Activated CD8-positive, alpha-beta memory T cell treated with anti-CD3 and anti-CD28 coated beads, Interleukin-2, amount 10 ng/mL, durations not matched to agents 7 days and 5 days (primary cell): ENCODE results near the gene STX10. TPM values are rescaled to one million over a fixed set of nuclear protein-coding genes. Genes with fewer than 3 reads are reported as not detected.

ENCODE experiments used
- ATAC-seq: fragments of 150-1000 bp; cut with Tn5 transposase; one replicate; pipeline ENCODE4 v1.10.0; 2021; ENCODE audit warnings: moderate library complexity
- CTCF ChIA-PET: fragments of 350-600 bp; sonication (Branson Sonifier 250); formaldehyde crosslinking; loops from one replicate; lab custom pipeline; 2021; ENCODE audit warnings: antibody characterized with exemption; lab: Charles Lee
- DNase-seq: peaks from one replicate; pipeline ENCODE4 v3.0.0-alpha.2; 2020
- H3K27ac Mint-ChIP-seq: one replicate; pipeline ENCODE4 v1.8.0; 2021; ENCODE audit warnings: mild to moderate bottlenecking, mixed read lengths
- H3K27me3 Mint-ChIP-seq: one replicate; pipeline ENCODE4 v1.8.0; 2021; ENCODE audit warnings: mixed read lengths
- H3K36me3 Mint-ChIP-seq: one replicate; pipeline ENCODE4 v1.8.0; 2021; ENCODE audit warnings: mild to moderate bottlenecking, mixed read lengths
- H3K4me1 Mint-ChIP-seq: one replicate; pipeline ENCODE4 v1.8.0; 2021; ENCODE audit warnings: mixed read lengths
- H3K4me3 Mint-ChIP-seq: one replicate; pipeline ENCODE4 v1.8.0; 2021; ENCODE audit warnings: mild to moderate bottlenecking, moderate library complexity, mixed read lengths
- H3K9me3 Mint-ChIP-seq: one replicate; pipeline ENCODE4 v1.8.0; 2022; ENCODE audit warnings: low read depth, mixed read lengths
- total RNA-seq, 2 experiments: library from RNA; stranded (reverse); gene quantifications; one replicate each; pipeline ENCODE4 v1.2.3, GENCODE V29; 2021

STX10 gene
- total RNA-seq, 2 experiments from 2014 or later = 58.6 to 70.1 TPM

GRCh38 chr19:13097033-13097462 is 53.1 kb downstream of the STX10 start:
- Mint-ChIP-seq H3K4me1 (peaks cover 32% of the 10 kb centered on the region), H3K27ac (peak overlapping the region; percentile 40), H3K36me3 (peaks cover 5% of the 10 kb centered on the region), H3K9me3 (peaks cover 4% of the 10 kb centered on the region), H3K27me3 (peaks cover 51% of the 10 kb centered on the region), H3K4me3 (no peak overlapping the region)
- no peak for DNase-seq
- no peak for ATAC-seq
- CTCF ChIA-PET = interaction anchor here (0.6 to 8.5 kb wide), 3 partner anchors 8 to 117 kb away, joined by 3 to 178 read pairs (median 5); no protein-coding TSS in a partner anchor

- H3K4me1 Mint-ChIP-seq = peaks cover 29% of the 10 kb centered on the region
- H3K9me3 Mint-ChIP-seq = peaks cover 4% of the 10 kb centered on the region
- DNase-seq (no peak), ATAC-seq (no peak)
- H3K27me3 Mint-ChIP-seq = peaks cover 52% of the 10 kb centered on the region
- peak overlapping the region; percentile 5 for H3K4me3 Mint-ChIP-seq
- H3K27ac Mint-ChIP-seq = no peak overlapping the region
- CTCF ChIA-PET = interaction anchor here (0.7 to 8.5 kb wide), 11 partner anchors 9 to 211 kb away, joined by 3 to 178 read pairs (median 5); partner anchors contain the start of gene DAND5
- peaks cover 5% of the 10 kb centered on the region for H3K36me3 Mint-ChIP-seq
Observed at GRCh38 chr19:13095934-13096927, 53.9 kb downstream of the STX10 start.

GRCh38 chr19:13095393-13095784 is 54.8 kb downstream of the STX10 start:
- Mint-ChIP-seq H3K36me3 (peaks cover 5% of the 10 kb centered on the region), H3K4me3 (no peak overlapping the region), H3K27me3 (peaks cover 52% of the 10 kb centered on the region), H3K9me3 (peaks cover 4% of the 10 kb centered on the region), H3K27ac (no peak overlapping the region), H3K4me1 (peaks cover 27% of the 10 kb centered on the region)
- DNase-seq = no peak
- no peak for ATAC-seq
- CTCF ChIA-PET = interaction anchor here (0.6 to 8.5 kb wide), 13 partner anchors 9 to 210 kb away, joined by 3 to 178 read pairs (median 7); partner anchors contain the start of gene DAND5

- H3K9me3 Mint-ChIP-seq = peaks cover under 1% of the 10 kb centered on the region
Observed at GRCh38 chr19:13094771-13095392, 55.3 kb downstream of the STX10 start.

DNA sequence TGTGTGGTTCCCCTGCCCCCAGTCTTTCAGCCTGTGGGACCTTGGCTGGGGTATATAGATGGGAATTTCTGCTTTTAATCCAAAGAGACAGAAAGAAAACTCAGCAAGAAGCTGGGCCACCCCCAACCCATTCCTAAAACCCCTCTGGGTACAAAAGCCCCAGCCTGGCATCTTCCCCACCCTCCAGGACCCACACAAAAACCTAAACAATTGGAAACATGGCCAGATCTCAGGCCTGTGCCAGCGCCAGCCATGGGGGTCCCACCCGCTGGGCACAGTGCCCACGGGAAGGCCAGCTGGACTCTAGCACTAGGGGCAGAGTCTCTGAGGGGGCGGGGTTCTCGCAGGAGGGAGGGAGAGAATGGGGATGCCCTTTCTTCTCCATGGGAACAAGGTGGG is 56.1 kb downstream of the STX10 start:
- Mint-ChIP-seq H3K4me3 (no peak overlapping the region), H3K9me3 (no peaks in the 10 kb centered on the region), H3K27me3 (peaks cover 46% of the 10 kb centered on the region), H3K27ac (no peak overlapping the region), H3K36me3 (no peaks in the 10 kb centered on the region), H3K4me1 (peaks cover 16% of the 10 kb centered on the region)
- no peak for ATAC-seq
- CTCF ChIA-PET = interaction anchor here (0.7 to 8.5 kb wide), 29 partner anchors 10 to 247 kb away, joined by 3 to 178 read pairs (median 5); partner anchors contain the start of genes DAND5 and FARSA
- DNase-seq = no peak

More at GRCh38 chr19:13094771-13095392, 55.3 kb downstream of the STX10 start:
- no peak overlapping the region for H3K27ac Mint-ChIP-seq
- no peak for DNase-seq
- H3K27me3 Mint-ChIP-seq = peaks cover 48% of the 10 kb centered on the region
- no peak overlapping the region for H3K4me3 Mint-ChIP-seq
- H3K36me3 Mint-ChIP-seq = peaks cover 1% of the 10 kb centered on the region
- CTCF ChIA-PET = interaction anchor here (0.6 to 8.5 kb wide), 18 partner anchors 10 to 248 kb away, joined by 3 to 178 read pairs (median 7); partner anchors contain the start of gene DAND5
- peaks cover 22% of the 10 kb centered on the region for H3K4me1 Mint-ChIP-seq
- ATAC-seq = no peak

Other genes with a start within 250 kb of the STX10 start
- gene SYCE2, start 231.1 kb downstream of the STX10 start, total RNA-seq = 1 to 10 TPM; 2.2 to 2.5 TPM
- 100 to 1,000 TPM in 1 of 2 experiments, 10 to 100 TPM in 1; 96.6 to 131 TPM for gene FARSA, start 216.7 kb downstream of the STX10 start, total RNA-seq
- gene CALR, start 211.8 kb downstream of the STX10 start, total RNA-seq = 100 to 1,000 TPM; 745 to 898 TPM
- 100 to 1,000 TPM; 164 to 168 TPM for gene RAD23A, start 204.5 kb downstream of the STX10 start, total RNA-seq
- gene GADD45GIP1, start 193.2 kb downstream of the STX10 start, total RNA-seq = 10 to 100 TPM; 23.9 to 24.9 TPM
- under 1 TPM; 0.21 to 0.26 TPM for gene DAND5, start 180.8 kb downstream of the STX10 start, total RNA-seq
- gene NFIX, start 154.9 kb downstream of the STX10 start, total RNA-seq = under 1 TPM; 0.21 to 0.32 TPM
- gene LYL1, start 47.5 kb downstream of the STX10 start, total RNA-seq = under 1 TPM; 0.49 to 0.64 TPM
- 10 to 100 TPM; 43.2 to 50.2 TPM for gene TRMT1, start 33.6 kb downstream of the STX10 start, total RNA-seq
- 10 to 100 TPM; 82.2 to 96.0 TPM for gene NACC1, start 32.1 kb downstream of the STX10 start, total RNA-seq
- 100 to 1,000 TPM; 148 to 209 TPM for gene IER2, start within 50 bp of the STX10 start, total RNA-seq